GM19099 (cell line): Measurements from ENCODE around the gene ELOF1.

Experiments used
- POLR2A ChIP-seq: IDR thresholded peaks from 3 replicates; pipeline ENCODE4 v1.6.1; 2011; ENCODE audit warnings: low read depth; ENCODE audit not compliant: insufficient read length; ENCODE audit errors: extremely low read depth

Gene ELOF1

GRCh38 chr19:11558881-11559828, at the start of gene ELOF1:
Gene ELOF1 (minus strand): TSS chr19:11559230. CDS start chr19:11554347, 4,883 bp downstream.
- TF ChIP-seq POLR2A, result peak; percentile 88

- no peak for TF ChIP-seq POLR2A
These were observed 47.5 kb upstream of the ELOF1 start for GRCh38 chr19:11606484-11606883.

GRCh38 chr19:11598746-11599145, 39.7 kb upstream of the ELOF1 start:
- TF ChIP-seq POLR2A, result no peak

GRCh38 chr19:11598103-11598483, 39.1 kb upstream of the ELOF1 start:
- TF ChIP-seq POLR2A, result no peak

GRCh38 chr19:11597202-11598102, 38.4 kb upstream of the ELOF1 start, which contains the start of gene ZNF627:
Gene ZNF627 (plus strand): TSS chr19:11597483. CDS start chr19:11597628, 145 bp downstream.
- peak; percentile 95 for TF ChIP-seq POLR2A

GRCh38 chr19:11596156-11596555, 37.1 kb upstream of the ELOF1 start:
- TF ChIP-seq POLR2A, result no peak

- TF ChIP-seq POLR2A, result no peak
These were observed 35.1 kb upstream of the ELOF1 start for GRCh38 chr19:11594084-11594483.

GRCh38 chr19:11587975-11588631, 29.1 kb upstream of the ELOF1 start:
- no peak for TF ChIP-seq POLR2A

- no peak for TF ChIP-seq POLR2A
These were observed 28.4 kb upstream of the ELOF1 start for GRCh38 chr19:11587302-11587974.

- TF ChIP-seq POLR2A, result no peak
These were observed 27.3 kb upstream of the ELOF1 start for GRCh38 chr19:11586331-11586730.

- TF ChIP-seq POLR2A, result no peak
These were observed 22.7 kb upstream of the ELOF1 start for GRCh38 chr19:11581740-11582139.

- TF ChIP-seq POLR2A, result no peak
These were observed 21.1 kb upstream of the ELOF1 start for GRCh38 chr19:11580116-11580515.

- TF ChIP-seq POLR2A, result peak; percentile 49
These were observed 19.5 kb upstream of the ELOF1 start for GRCh38 chr19:11578258-11579142.

- no peak for TF ChIP-seq POLR2A
These were observed 18.6 kb upstream of the ELOF1 start, which contains the start of gene ACP5 for GRCh38 chr19:11577451-11578257. Gene ACP5 (minus strand): TSS chr19:11577645. CDS start chr19:11577317, 328 bp downstream.
